ENCODE results near the gene CASTOR1. TPM values are rescaled to one million over a fixed set of nuclear protein-coding genes. Genes with fewer than 3 reads are reported as not detected.

Gene CASTOR1
- total RNA-seq, 1 donor, result 4.9 TPM

GRCh38 chr22:30326255-30326705 is 37.0 kb upstream of the CASTOR1 start:
- DNase-seq (ENCODE audit: low read depth), result no peak
- peak overlapping the region; percentile 83 for H3K4me3 ChIP-seq (ENCODE audit: low read depth, low read length)
- TF ChIP-seq CTCF (IDR thresholded peaks at IDR 0.05; ENCODE audit: insufficient read depth, low read length), result no peak

DNA sequence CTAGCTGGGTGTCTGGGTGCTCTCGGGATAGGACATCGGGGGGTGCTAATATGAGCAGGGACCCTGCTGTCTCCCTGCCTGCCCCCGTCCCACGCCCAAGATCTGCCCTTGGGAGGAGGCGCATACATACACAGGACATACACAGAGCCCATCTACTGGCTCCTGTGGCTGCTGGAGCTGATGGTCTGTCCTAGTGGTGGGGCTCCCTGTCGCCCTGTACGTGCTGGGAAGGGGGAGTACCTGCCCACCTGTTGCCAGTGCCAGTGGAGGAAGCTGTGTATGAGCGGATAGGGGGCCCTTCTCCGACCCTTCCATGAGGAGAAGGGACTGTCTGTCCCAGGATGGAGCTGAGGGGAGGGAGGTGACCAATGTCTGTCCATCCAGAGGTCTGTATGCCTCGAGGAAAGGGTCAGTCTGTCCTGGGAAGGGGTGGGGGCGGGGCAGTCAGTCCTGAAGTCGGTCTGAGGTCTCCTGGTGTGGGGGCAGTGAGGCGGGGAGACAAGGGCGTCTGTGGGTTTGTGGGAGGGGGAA is 36.5 kb upstream of the CASTOR1 start:
- H3K4me3 ChIP-seq (ENCODE audit: low read depth, low read length), result peak overlapping the region; percentile 83
- no peak for TF ChIP-seq CTCF (IDR thresholded peaks at IDR 0.05; ENCODE audit: insufficient read depth, low read length)
- DNase-seq (ENCODE audit: low read depth), result no peak

DNA sequence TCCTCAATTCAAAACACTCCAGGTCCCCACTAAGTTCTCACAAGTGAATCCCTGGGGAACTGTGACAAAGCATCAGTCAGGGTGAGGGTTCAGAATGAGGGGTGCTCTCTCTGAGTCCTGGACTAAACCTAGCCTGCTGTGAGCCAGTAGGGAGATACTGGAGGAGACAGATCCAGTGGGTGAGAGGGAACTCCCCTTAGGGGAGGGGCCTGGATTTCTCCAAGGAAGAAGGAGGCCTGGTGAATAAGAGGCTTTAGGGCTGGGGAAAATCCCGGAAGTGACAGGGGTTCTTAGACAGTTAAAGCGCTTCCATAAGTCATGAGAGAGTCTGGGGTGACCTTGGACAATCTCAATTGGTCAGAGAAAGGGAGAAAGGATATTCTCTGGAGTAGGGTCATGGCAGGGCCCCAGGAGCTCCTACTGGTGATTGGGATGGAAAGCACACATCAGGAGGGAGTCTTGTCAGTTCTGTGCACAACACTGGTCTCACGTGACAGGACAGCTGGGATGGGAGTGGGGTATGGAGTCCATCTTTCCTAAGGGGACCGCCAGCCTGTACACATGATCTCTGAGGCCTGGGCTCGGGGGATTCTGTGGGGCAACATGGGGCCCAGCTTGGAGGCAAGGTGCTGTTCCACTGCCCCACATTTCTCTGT is 35.9 kb upstream of the CASTOR1 start:
- DNase-seq (ENCODE audit: low read depth), result peak; percentile 83
- TF ChIP-seq CTCF (IDR thresholded peaks at IDR 0.05; ENCODE audit: insufficient read depth, low read length), result no peak
- H3K4me3 ChIP-seq (ENCODE audit: low read depth, low read length), result peak overlapping the region; percentile 83

DNA sequence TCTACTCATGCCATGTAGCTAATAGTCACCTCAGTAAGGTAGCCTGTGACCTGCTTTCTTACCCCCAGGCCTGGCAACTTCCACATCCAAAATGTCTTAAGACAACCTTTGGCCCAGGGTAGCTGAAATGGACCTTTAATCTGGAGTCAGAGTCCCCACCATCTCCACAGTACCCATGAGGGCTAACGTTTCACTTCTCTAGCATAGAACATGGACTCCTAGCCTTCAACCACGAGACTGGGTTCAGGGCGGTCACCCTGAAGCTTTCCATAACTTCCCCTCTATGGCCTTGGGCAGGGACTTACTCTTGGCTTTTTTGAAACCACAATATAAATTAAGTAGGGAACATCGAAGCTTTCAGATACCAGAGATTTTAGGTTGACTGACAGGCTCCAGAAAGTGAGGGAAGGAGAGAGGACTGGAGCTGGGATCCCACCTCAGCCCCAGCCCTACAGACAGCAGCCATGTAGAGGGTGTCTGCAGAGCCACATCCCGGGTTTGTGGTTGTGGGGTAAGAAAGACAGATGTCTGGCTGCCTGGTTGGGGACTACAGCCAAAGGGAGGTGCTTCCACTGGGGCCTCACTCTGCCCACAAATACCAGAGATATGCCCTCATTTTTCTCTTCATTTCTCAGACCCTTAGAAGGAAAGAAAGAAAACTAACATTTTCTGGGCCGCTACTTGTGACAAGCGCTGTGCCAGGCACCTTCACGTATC is 34.9 kb upstream of the CASTOR1 start:
- TF ChIP-seq CTCF (IDR thresholded peaks at IDR 0.05; ENCODE audit: insufficient read depth, low read length), result no peak
- DNase-seq (ENCODE audit: low read depth), result peak; percentile 49
- H3K4me3 ChIP-seq (ENCODE audit: low read depth, low read length), result peak overlapping the region; percentile 83

DNA sequence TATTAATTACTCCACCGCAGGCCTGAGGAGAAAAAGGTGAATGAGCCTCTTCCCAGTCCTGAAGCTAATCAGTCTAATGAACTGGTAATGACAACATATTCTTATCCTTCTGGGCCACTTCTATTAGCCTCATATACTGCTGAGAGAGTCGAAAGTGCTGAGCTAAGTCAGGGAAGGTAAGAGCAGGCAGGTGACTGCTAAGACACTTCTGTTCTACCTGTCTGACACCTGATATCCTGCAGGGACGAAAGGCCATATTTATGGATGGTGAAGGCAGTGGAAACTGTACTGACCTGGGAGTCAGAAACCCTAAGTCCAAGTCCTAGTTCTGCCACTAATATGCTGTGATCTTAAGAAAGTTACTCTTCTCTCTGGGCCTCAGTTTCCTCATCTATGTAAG is 33.9 kb upstream of the CASTOR1 start:
- TF ChIP-seq CTCF (IDR thresholded peaks at IDR 0.05; ENCODE audit: insufficient read depth, low read length), result no peak
- no peak for DNase-seq (ENCODE audit: low read depth)
- no peak overlapping the region for H3K4me3 ChIP-seq (ENCODE audit: low read depth, low read length)

DNA sequence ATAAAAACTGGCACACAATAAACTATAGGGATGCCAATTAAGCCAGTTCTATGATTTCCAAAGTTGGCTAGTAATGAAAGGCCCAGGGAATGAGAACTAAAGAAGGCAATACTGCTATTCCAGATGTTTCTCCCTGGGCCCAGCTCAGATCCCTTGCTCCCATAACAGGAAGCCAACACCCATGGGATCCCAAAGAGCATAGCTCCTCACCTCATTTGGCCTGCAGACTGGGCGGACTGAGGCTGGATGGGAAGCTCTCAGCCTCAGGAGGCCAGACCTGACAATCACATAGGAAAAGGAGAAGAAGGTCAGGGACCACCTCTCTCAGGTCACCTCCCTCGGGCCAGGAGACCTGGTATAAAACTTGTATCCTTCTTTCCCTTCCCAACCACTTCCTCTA is 32.2 kb upstream of the CASTOR1 start:
- no peak for TF ChIP-seq CTCF (IDR thresholded peaks at IDR 0.05; ENCODE audit: insufficient read depth, low read length)
- DNase-seq (ENCODE audit: low read depth), result no peak
- H3K4me3 ChIP-seq (ENCODE audit: low read depth, low read length), result no peak overlapping the region
